A549 treated with AZD9567 at 1 μM for 4 hours (cell line): ENCODE data around the gene TNFRSF1A. TPM values are rescaled to one million over a fixed set of nuclear protein-coding genes. Genes with fewer than 3 reads are reported as not detected.

Source experiments
- total RNA-seq: library from RNA; stranded (reverse); fragments of 200-300 nt; extraction: Qiagen RNA extraction; gene quantifications from 5 replicates; pipeline ENCODE4 v1.2.3, GENCODE V29; 2022; ENCODE audit not compliant: insufficient read depth

The TNFRSF1A gene
- total RNA-seq = 353 to 773 TPM (median 449 TPM) in 5 replicates

DNA sequence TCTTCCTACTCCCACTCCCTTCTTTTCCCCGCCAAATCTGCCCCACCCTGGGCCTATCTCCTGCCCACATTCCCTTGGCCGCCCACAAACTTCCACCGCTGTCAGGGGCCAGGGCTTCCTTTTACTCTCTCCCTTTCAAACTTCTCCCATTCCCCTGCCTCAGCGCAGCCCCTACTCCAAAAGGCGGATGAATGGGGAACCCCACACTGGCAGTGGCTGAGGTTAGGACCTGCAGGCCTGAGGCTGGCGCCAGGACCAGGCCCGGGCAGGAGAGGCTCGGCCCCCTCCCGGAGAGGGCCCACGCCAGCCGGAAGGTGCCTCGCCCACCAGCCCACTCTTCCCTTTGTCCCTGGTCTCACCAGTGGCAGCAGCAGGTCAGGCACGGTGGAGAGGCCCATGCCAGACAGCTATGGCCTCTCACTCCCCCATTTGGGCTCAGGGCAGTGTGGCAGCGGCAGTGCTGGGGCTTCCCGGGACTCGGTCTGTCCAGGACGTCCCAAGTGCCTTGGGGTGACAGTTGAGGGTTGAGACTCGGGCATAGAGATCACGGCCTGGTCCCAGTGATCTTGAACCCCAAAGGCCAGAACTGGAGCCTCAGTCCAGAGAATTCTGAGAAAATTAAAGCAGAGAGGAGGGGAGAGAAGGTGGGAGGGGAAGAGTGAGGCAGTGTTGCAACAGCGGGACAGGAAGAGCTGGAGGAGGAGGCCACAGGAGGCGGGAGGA lies at the start of gene TNFRSF1A:
TNFRSF1A (minus strand) TSS at position 660 of the 723 bp plus-strand sequence; CDS start at position 398, 262 bp downstream.

DNA sequence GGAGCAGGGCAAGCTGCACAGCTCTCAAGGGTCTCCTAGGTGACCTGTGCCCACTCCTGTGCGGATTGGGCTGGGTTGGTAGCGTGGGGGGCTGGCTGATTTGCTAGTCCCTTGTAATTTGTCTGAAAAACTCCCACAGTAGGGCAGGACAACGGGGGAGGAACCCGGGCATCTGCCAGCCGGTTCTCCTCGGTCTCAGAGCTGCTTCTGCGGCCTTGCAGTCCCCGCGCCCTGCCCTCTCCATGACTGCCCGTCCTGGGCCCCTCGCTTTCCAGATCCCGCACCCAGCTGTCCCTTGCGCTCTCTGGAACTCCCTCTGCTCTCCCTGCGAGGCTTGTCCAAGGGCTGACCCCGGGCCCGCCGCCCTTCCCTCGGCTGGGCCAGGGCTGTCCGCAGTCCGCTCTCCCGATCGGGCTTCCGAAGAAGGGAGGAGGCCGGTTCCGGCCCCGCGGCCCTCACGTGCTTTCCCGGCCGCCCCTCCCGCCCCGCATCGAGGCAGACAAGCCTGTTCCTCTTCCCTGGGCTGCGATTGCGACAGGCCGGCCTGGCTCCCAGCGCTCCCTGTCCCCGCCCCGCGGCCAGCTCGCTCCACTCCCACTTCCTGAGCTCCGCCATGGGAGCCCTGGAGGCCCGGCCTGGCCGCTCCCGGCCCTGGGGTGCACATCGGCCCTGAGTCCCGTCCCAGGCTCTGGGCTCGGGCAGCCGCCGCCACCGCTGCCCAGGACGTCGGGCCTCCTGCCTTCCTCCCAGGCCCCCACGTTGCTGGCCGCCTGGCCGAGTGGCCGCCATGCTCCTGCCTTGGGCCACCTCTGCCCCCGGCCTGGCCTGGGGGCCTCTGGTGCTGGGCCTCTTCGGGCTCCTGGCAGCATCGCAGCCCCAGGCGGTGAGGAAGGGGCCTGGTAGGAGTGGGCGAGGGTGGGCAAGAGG lies 42.0 kb upstream of the TNFRSF1A start, which contains the start of gene LTBR:
LTBR (plus strand) TSS at position 591 of the 927 bp plus-strand sequence; CDS start at position 788, 197 bp downstream.

DNA sequence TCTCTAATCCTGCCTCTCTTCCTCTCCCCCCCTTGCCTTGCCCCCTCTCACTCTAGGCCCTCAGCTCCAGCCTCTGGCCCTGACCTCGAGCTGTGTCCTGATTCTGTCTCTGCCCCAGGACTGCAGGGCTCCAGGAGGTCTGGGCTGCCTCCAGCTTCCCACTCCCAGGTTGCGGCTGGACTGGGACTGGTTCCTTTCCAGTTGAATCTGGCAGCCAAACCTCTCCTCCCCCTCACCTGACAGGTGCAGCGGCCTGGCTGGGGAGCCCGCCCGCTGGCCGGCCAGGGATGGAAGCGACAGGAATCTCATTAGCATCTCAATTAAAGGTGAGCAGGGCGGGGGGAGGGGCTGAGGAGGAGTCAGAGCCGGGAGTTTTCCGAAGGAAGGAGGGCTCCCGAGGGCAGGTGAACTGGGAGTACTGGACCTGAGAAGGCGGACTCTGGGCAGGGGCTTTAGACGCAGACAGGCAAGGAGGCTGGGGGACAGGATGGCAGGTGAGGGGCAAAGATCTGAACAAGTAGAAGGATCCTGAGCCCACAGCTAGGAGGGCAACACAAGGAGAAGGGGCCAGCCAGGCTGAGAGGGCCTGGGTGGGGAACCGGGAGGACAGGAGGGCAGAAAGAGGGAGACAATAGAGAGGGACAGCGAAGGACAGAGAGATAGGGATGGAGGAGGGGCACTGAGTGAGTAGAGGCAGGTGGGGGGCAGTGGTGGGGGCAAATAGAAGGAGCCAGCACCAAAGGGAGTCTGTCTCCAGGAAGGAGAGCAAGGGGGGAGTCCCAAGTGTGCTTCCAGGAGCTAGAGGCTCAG lies 33.6 kb upstream of the TNFRSF1A start, which contains the start of gene SCNN1A:
SCNN1A (minus strand) TSS at position 295 of the 810 bp plus-strand sequence. CDS start 780 bp downstream, outside the sequence.

Other genes starting within 250 kb of the TNFRSF1A start
- 0.05 to 0.24 TPM (median 0.22 TPM) in 4 of 5 replicates, not detected in the other for gene VWF, start 217.4 kb downstream of the TNFRSF1A start, total RNA-seq
- 221 to 271 TPM (median 265 TPM) in 5 replicates for gene CD9, start 141.7 kb downstream of the TNFRSF1A start, total RNA-seq
- gene PLEKHG6, start 31.4 kb downstream of the TNFRSF1A start, total RNA-seq = 0.13 to 1.1 TPM (median 0.20 TPM) in 5 replicates
- 13.9 to 31.3 TPM (median 14.8 TPM) in 5 replicates for gene SCNN1A, start 33.5 kb upstream of the TNFRSF1A start, total RNA-seq
- 185 to 209 TPM (median 207 TPM) in 5 replicates for gene LTBR, start 42.1 kb upstream of the TNFRSF1A start, total RNA-seq
- gene CD27, start 102.9 kb upstream of the TNFRSF1A start, total RNA-seq = not detected in 5 replicates
- 3.3 to 7.1 TPM (median 3.7 TPM) in 5 replicates for gene TAPBPL, start 110.0 kb upstream of the TNFRSF1A start, total RNA-seq
- gene VAMP1, start 128.6 kb upstream of the TNFRSF1A start, total RNA-seq = 11.7 to 15.5 TPM (median 12.8 TPM) in 5 replicates
- gene MRPL51, start 151.2 kb upstream of the TNFRSF1A start, total RNA-seq = 294 to 317 TPM (median 305 TPM) in 5 replicates
- 52.1 to 60.1 TPM (median 58.2 TPM) in 5 replicates for gene NCAPD2, start 152.0 kb upstream of the TNFRSF1A start, total RNA-seq
- gene GAPDH, start 192.4 kb upstream of the TNFRSF1A start, total RNA-seq = 7,420 to 9,416 TPM (median 8,934 TPM) in 5 replicates
- gene IFFO1, start 214.0 kb upstream of the TNFRSF1A start, total RNA-seq = 1.1 to 1.8 TPM (median 1.4 TPM) in 4 of 5 replicates, not detected in the other
- gene NOP2, start 226.2 kb upstream of the TNFRSF1A start, total RNA-seq = 106 to 116 TPM (median 109 TPM) in 5 replicates